IPS DF 19.7 (cell line): ENCODE measurements around the gene REEP1.
"Not testable (repeated sequence)": the region's sequence is repeated elsewhere in the genome, so short reads cannot be mapped to it uniquely, and the experiment has no call there.

ENCODE experiments used
- DNase-seq: peaks from one replicate; pipeline ENCODE4 v3.0.0-alpha.2; 2013; ENCODE audit warnings: low read depth, low spot score

Gene REEP1

DNA sequence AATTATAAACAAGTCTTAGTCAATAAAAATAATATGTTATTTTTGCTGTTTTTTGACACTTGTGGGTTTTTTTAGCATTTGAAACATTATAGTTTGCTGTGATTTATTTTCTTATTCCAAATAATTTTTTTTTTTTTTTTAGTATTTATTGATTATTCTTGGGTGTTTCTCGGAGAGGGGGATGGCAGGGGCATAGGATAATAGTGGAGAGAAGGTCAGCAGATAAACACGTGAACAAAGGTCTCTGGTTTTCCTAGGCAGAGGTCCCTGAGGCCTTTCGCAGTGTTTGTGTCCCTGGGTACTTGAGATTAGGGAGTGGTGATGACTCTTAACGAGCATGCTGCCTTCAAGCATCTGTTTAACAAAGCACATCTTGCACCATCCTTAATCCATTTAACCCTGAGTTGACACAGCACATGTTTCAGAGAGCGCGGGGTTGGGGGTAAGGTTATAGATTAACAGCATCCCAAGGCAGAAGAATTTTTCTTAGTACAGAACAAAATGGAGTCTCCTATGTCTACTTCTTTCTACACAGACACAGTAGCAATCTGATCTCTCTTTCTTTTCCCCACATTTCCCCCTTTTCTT lies 8.5 kb upstream of the REEP1 start:
- DNase-seq, result not testable (repeated sequence)

DNA sequence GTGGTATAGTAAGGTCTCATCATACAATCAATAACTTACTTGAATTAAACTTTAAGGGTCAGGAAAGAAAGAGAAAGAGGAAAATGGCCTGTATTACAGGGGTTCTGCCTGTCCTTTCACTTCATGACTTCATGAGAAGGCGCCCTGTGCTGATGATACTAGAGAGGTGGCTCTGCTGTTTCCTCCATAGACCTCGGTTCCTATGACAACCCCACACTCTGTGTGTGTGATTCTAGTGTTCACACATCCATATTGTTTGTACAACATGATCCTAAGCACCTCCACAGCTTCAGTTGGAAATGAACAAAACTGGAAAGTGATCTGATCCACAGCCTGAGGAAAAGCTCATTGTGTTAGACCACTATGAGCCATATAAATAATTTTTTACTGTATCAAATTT lies 7.0 kb upstream of the REEP1 start:
- no peak for DNase-seq

DNA sequence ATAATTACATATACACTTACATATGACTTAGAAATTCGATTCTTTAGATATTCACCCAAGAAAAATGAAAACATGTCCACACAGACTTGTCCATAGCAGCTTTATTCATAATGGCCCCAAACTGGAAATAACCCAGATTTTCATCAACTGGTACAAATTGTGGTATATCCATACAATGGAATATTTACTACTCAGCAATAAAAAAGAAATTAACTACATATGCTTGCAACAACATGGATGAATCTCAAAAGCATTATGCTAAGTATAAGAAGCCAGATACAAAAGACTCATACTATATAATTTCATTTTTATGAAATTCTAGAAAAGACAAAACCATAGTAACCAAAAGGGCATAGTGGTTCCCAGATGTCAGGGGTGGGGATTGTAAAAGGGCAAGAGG lies 5.1 kb upstream of the REEP1 start:
- DNase-seq, result no peak

DNA sequence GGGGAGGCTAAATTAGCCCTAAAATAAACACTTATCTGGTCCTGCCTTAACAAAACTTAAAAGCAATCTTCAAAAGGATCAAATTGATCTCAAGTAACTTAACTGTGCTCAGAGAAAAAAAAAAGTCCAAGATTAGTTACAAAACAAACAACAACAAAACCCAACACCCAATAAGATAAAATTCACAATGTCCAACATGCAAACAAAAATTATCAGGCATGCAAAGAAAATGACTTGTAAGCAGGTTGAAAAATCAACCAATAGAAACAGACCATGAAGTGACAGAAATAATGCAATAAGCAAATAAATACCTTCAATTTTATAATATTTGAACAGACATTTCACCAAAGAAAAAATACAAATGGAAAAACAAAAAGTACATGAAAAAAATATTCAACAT lies 4.0 kb upstream of the REEP1 start:
- DNase-seq, result no peak

DNA sequence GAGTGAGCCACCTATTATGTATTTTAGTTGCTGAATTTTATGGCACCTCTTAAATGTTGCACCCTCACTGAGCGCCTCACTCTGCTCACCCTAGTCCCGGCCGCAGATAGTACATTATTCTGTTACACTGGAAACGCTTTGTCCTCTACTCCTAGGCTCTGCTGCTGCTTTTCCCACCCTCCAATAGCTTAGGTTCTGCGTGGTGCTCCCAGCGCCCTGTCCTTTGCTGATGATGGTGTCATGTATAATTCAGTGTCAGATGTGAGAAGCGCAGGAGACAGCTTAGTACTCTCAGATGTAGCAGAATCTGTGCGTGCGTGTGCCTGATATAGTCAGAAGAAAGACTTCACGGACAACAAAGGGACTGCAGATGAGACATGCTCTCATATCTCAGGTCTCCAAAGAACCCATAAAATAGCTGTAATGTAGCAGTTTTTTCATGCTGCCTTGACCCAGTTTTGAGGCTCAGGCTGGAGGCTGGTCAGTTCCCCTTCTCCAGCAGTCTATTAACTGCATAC lies 1.4 kb upstream of the REEP1 start:
- DNase-seq, result no peak

DNA sequence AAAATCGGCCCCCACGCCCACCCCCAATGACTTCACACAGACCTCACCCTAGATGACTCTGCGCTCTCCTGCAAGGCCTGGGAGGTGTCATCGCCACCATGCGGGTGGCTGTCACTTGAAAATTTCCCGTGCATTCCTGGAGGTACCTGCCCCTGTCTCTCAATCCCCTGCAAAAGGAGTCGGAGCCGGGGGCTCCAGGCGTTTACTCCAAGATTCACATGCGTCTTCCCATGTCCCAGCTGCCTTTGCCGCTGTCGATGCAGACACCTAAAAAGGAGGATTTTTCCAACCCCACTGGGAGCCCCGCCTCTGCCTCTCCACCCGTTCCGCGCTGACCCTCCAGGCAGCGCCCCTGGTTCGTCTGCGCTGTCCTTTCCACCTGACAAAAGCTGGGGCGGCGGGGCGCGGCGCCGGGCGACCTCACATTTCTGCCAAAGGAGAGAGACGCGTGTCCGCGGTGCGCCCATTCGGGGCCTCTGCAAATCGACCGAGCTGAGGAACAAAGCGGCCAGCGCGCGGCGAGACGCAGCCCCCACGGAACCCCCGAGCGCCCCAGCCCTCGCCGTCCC lies 667 bp downstream of the REEP1 start:
- DNase-seq, result no peak

DNA sequence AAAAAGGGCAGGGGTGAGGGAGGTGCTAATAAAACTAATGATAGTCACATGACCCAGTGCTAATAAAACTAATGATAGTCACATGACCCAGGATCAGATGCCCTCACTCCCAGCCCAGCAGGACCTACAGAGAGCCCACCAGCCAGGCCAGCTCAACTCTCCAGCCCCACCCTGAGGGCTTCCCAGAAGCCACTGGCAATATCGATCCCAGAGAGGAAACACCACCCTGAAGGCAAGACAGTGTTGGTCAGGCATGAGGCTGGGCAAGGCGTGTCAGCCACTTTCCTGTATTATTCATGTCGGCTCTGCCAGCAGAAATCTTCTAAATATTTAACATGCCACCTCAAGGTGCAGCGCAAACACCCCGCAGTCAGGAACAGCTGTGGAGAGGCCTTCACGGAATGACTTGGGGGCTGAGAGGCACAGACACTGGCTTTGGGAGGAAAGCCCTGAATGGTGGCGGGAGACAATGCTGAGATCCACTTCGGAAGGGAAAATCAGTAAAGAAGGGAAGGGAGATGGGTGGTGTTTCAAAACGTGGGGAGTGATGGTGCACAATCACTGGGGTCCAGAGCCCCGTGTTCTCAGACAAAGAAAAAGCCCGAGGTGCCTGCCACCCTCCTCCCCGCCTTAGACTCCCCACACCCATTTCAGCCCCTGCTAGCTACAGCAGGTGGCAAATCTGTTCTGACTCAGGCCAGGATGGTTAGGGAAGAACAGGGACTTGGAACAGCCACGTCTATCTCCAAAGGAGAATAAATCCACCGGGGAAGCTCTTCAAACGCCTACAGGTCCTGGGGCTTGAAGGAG lies 1.4 kb downstream of the REEP1 start:
- DNase-seq, result no peak

DNA sequence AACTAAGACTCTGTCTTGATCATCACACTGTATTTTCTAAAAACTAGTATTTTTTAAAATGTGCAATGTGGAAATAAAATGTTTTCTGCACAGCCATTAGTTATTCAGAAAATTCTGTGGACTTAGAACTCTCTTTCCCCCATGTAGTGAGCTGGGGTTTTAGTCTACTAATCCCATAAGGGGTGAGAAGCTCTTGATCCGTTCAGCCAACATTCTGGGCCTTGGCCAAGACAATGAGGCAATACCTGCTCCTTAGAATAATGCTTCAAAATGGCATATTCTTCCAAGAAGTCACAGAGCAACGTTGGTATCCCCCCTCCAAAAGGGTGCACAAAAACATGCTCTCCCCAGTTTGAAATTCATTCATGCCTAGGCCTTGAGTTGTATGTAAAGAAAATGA lies 4.0 kb downstream of the REEP1 start:
- DNase-seq, result no peak

DNA sequence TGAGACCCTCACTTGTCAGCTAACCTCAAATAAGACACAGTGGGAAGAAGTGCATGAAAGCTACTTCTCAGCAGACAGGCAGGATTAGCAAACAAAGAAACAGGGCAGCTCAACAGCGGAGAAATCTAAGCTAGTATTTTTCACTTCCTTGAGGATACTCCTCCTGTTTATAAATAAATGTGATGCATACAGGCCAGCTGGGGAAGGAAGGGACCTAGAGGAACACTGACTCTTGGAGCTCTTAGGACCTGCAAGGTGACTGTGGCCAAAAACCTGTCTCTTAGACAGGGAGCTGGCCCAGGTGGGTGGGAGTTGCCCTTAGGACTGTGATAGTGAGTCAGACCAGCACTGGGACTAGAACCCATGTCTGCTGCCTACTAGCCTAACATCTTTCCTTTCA lies 4.8 kb downstream of the REEP1 start:
- DNase-seq, result no peak

DNA sequence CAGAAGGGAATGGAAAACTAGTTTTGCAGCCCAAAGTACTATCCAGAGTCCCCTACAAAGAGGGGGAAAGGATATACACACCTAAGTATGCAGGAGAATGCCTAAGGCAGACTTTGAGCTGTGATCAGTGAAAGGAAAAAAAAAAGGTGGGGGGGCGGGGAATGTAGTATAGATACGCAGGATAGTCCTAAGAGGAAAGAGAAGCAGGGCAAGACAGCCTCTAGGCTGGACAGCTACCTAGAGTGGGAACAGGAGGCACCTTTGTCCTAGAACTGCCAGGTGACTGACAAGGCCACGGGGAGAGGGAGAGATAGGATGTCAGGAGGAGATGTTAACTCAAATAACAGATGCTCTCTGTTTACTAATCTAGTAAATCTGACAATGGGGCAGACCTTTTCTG lies 6.0 kb downstream of the REEP1 start:
- DNase-seq, result no peak

DNA sequence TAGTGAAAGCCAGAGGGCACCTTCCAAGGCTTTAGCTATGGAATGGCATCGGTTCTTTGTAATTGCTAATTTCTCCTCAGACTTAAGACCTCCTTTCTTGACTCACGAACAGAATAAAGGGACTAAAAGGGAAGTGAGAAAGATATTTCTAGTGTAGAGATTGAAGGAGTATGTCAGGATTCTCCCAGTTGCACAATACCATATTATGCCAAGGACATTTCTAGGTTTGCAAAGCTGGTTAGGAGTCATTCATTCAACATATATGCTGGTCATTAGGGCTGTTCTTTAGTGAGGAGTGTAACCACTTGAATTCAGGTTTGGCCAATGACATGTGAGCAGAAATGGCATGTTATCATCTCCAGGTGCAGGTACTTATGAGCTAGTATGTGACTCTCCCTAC lies 7.4 kb downstream of the REEP1 start:
- no peak for DNase-seq

DNA sequence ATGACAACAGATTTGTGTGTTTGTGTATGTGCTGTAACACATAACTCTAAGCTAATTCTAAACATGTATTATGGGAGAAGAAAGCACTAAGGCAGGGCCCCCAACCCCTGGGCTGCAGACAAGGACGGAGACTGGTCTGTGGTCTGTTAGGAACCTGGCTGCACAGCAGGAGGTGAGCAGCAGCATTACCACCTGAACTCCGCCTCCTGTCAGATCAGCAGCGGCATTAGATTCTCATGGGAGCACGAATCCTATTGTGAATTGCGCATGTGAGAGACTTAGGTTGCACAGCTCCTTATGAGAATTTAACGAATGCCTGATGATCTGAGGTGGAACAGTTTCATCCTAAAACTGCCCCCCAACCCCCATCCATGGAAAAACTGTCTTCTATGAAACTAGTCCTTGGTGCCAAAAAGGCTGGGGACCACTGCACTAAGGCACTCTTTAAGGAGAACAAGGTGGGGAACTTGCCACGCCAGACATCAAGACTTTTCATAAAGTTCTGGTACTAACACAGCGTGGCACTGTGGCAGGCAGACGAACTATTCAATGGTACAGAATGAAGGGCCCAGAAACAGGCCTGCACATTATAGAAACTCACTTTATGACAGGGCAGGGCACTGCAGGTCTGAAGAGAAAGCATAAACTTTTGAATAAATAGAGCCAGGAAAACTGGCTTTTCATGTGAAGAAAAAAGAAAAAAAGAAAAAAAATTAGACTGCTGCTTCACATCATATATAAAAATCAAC lies 14.0 kb downstream of the REEP1 start:
- DNase-seq, result no peak

DNA sequence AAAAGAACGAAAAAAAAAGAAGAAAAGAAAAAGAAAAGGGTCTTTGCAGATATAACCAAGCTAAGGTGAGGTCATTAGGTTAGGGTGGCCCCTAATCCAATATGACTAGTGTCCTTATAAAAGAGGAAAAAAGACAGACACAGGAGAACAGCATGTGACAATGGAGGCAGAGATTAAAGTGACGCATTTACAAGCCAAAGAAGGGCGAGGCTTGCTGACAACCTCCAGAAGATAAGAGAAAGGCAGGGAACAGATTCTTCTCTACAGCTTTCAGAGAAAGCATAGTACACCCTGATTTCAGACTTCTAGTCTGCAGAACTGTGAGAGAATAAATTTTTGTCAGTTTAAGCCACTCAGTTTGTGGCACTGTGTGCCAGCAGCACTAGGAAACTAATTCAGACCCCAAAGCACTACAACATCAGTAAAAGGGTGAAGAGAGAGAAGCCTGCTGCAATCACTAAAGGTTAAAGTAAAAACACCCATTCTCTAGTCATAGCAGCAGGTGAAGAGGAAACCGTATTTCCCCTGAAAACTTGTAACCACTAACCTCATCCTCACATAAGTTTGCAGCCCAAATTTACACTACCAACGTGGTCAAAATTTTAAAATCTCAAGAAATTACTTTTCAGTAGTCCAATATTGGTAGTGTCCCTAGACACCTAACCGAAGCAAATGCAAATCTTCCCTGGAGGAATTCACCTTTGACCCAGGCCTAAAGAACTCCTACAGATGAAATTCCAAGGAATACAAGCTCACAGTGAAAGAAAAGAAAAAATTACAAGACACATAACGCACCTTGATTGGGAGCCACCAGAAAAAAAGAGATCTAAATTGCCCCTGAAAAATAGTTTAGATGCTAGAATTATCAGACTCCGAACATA lies 17.5 kb downstream of the REEP1 start:
- no peak for DNase-seq

DNA sequence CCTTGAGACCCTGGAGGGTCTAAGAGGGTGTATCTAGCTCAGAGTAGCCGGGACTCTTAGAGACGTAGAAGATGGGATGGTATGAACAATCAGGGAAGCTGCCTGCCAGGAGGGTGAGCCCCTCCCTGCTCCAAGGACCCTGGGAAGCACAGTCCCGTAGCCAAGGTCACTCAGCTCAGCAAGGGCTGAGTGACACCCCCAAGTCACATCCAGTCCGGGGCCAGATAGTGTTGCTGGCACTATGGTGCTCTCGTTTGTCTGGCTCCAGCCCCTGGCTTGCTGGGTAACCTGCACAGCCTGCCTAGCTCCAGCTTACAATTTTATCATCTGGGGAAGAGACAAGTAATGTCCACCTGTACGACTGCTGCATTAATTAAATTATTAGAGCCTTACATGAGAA lies 22.3 kb downstream of the REEP1 start:
- no peak for DNase-seq

DNA sequence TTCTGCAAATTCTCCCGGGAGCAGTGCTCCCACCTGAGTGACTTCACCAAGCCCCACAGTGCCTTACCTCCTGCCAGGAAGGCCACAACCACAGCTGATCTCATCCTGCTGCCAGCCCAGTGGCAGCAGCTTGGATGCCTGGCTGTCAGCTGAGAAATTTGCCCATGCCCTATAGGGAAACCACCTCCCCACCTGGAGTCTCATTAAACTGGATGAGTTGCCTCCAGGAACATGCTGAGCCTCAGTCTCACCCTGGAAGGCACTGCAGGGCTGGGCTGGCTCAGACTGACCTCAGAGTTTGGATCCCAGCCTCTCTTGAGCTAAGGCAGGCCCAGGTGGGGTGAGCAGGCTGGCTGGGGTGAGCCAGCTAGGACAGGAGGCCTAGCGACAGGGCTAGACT lies 23.3 kb downstream of the REEP1 start:
- DNase-seq, result no peak

DNA sequence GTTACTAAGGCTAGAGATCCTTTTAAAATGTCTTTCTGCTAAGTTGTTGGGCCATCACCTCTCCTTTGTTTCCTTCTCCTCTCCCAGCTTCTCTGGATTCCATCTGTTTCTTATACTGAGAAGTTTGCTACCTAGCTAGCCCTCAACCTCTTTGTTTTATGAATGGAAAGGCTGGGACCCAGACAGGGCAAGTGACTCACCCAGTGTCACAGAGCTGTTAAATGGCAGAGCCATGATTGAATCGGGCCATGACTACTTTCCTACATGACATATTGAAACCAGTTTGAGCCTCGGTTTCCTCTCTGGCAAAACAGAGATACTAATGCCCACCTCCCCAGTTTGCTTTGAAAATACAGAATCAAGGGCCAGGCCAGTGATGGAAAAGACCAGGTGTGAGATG lies 24.1 kb downstream of the REEP1 start:
- DNase-seq, result no peak

DNA sequence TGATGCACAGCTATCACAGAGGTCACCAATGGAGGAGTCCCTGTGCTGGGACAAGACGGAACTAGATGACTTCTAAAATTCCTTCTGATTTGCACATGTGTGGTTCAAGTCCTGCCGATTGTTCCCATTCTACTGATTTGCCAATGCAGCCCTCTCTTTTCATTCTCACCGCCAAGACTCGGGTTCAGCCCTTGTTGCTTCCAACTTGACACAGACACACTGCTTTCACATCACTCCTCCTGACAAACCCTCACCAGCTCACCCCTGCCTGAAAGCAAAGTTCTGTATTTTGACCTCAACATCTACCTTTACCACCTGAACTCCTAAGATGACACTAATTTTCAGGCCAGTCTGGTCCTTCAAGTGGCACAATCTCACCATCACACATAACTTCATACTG lies 25.5 kb downstream of the REEP1 start:
- DNase-seq, result no peak

DNA sequence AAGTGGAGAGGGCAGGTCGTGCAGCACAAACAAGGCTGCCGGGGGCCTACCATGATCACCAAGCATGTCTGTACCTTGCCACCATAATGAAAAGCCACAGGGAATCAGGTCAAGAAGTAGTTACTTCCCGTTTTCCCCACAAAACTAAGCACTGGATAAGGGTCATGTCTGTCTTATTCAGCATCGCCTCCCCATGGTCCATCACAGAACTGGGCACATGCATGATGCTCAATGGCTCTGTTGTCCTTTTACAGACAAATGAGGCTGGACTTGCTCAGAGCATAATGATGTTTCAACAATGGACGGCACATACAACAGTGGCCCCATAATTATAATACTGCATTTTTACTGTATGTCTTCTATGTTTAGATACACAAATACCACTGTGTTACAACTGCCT lies 27.5 kb downstream of the REEP1 start:
- DNase-seq, result no peak

DNA sequence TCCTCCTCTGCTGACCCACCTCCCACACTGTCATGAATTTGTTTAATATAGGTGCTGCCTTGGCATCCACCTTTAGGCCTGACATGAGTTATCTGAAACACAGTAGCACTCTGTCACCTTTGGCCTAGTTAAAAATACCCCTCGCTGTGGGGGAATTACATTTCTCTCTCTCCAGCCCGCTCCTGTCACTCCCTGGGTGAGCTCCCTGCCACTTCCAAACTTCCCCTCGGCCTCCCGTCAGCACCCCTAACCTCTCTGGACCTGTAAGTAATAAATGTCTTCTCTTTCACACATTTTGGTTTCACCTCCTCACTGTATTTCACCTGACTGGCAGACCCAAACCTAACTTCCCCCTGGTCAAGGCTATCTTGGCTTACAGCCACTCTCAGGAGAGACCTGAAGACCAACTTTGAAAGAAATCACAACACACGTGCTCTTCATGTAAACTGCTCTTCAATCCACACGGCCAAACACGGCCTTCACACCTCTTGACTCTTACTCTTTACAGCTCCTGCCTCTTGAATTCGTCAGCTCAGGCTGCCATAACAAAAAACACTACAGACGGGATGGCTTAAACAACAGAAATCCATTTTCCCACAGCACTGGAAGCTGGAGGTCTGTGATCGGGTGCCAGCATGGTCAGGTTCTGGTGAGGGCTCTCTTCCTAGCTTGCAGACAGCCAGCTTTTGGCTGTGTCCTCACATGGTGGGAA lies 28.3 kb downstream of the REEP1 start:
- DNase-seq, result no peak

DNA sequence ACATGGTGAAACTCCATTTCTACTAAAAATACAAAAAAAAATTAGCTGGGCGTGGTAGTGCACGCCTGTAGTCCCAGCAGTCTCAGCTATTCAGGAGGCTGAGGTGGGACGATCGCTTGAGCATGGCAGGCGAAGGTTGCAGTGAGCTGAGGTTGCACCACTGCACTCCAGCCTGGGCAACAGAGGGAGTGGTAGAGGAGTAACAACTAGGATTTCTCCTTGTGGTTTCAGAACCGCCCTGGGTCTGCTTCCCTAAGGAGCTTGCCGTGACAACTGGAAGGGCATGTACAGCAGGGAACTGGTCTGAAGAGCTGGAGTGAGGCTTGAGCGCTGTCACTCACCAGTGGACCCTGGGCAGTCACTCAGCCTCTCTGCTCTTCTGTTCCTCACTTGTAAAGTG lies 29.1 kb downstream of the REEP1 start:
- no peak for DNase-seq

DNA sequence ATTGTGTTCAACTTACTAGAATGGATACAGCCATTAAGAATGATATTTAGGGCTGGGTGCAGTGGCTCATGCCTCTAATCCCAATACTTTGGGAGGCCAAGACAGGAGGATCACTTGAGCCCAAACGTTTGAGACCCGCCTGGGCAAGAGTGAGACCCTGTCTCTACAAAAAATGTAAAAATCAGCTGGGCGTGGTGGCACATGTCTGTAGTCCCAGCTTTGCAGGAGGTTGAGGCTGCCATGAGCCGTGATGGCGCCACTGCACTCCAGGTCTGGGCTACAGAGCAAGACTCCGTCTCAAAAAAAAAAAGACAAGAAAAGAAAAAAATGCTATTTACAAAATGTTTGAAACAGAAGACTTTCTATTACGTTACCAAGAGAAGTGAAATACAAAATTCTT lies 30.0 kb downstream of the REEP1 start:
- DNase-seq, result no peak
